GM06990 (cell line): ENCODE results near the gene CCDC34.

Source experiments
- DNase-seq: peaks from one replicate; pipeline ENCODE4 v3.0.0-alpha.2; 2011; ENCODE audit not compliant: insufficient read length; ENCODE audit errors: extremely low read depth
- H3K27me3 ChIP-seq: replicated peaks from 2 replicates; pipeline ENCODE4 v1.6.0; 2011; ENCODE audit warnings: low read length; ENCODE audit not compliant: control insufficient read depth, insufficient read depth
- H3K36me3 ChIP-seq: 2 replicates; pipeline ENCODE4 v1.5.1; 2011; ENCODE audit warnings: low read length; ENCODE audit not compliant: control insufficient read depth, insufficient read depth
- H3K4me3 ChIP-seq: replicated peaks from 2 replicates; pipeline ENCODE4 v1.5.1; 2011; ENCODE audit warnings: low read depth, mild to moderate bottlenecking, control low read depth, low read length
- TF ChIP-seq, protein P1 (sequence below): IDR thresholded peaks from 2 replicates; pipeline ENCODE4 v1.5.1; 2011; ENCODE audit warnings: low read length, control low read depth, mild to moderate bottlenecking, inconsistent platforms; ENCODE audit not compliant: insufficient read depth, poor library complexity, severe bottlenecking

CCDC34 gene

DNA sequence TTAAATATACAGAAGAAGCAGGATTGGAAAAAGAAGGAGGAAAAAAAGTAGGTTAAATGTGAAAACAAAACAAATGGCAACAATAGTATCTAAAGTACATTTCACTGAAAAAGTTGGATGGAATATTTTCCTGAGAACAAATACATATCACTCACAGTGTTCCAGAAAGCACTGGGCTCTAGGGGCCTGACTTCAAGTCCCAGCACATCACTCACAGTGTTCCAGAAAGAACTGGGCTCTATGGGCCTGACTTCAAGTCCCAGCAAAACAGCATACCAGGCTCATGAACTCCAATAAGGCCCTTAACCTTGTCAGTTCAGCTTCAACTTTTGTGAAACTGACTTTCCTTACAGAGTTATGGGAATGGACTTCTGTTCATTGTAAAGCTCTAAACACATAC is 46.0 kb upstream of the CCDC34 start:
- TF ChIP-seq, protein P1, sequence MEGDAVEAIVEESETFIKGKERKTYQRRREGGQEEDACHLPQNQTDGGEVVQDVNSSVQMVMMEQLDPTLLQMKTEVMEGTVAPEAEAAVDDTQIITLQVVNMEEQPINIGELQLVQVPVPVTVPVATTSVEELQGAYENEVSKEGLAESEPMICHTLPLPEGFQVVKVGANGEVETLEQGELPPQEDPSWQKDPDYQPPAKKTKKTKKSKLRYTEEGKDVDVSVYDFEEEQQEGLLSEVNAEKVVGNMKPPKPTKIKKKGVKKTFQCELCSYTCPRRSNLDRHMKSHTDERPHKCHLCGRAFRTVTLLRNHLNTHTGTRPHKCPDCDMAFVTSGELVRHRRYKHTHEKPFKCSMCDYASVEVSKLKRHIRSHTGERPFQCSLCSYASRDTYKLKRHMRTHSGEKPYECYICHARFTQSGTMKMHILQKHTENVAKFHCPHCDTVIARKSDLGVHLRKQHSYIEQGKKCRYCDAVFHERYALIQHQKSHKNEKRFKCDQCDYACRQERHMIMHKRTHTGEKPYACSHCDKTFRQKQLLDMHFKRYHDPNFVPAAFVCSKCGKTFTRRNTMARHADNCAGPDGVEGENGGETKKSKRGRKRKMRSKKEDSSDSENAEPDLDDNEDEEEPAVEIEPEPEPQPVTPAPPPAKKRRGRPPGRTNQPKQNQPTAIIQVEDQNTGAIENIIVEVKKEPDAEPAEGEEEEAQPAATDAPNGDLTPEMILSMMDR = no peak
- Histone ChIP-seq H3K27me3 (no peaks in the 10 kb centered on the region; the same call in 1 of the 2 replicates), H3K4me3 (no peak overlapping the region), H3K36me3 (no peaks in the 10 kb centered on the region)
- DNase-seq = no peak

DNA sequence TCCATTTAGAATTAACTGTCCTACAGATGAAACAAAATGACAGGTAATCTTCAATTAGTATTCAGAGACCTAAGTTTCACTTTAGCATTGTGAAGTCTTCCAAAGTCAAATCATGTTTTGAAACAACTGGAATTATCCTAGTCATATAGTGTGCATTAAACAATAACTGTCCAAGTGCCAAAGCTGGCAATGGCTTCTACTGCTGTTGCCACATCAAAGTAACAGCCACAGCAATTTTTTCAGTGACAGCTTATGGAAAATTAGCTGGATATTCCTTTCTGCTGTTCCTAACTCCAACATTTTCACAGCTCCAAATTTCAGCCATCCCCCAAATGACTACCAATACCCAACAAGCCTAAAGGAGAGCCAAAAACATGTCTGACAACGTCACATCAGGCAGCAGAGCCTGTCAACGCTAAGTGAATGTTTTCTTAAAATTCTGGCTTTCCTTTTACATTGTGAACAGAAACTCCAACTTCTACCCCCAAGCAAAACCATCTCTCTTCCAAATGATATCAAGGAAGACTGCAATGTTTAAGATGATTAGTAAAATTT is 45.3 kb upstream of the CCDC34 start:
- H3K4me3 ChIP-seq = no peak overlapping the region
- no peaks in the 10 kb centered on the region; the same call in 1 of the 2 replicates for H3K27me3 ChIP-seq
- TF ChIP-seq, protein P1 = no peak
- no peak for DNase-seq
- no peaks in the 10 kb centered on the region for H3K36me3 ChIP-seq

DNA sequence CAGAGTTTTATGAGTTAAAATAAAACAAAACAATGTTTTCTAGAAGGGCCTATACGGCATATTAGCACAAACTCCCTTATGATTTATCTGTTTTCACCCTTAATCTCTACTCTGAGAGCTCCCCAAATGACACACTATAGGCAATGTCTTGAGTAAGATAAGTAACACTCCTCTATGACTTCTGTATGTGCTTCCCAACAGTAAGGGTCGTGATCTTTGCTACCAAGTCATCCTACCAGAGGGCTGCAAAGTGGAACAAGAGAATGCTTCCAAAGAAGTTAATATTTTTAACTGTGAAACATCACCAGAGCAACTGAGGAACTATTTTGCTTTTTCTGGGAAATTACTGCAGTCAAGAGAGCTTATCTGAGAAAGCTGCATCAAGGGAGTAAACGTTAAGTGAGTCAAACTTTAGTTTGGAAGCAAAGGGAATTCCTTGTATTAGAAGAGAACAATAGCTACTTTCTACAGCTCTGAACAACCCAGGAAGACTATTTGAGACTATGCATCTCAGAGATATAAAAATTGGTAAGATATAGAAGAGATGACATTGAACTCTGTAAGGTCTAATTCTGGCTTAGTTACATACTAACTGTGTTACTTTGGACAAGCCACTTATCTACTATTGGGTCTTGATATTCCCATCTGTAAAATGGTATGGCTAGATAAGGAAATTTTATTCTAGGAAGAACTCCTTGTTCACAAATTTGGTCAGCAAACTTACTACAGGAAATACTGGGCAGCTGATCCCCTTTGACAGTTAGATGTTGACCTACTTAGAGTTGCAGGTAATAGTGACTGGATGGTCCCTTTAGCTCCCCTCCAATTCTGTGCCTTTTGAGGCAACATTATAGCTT is 43.7 kb upstream of the CCDC34 start:
- no peaks in the 10 kb centered on the region; the same call in 1 of the 2 replicates for H3K27me3 ChIP-seq
- TF ChIP-seq, protein P1 = no peak
- no peaks in the 10 kb centered on the region for H3K36me3 ChIP-seq
- no peak overlapping the region for H3K4me3 ChIP-seq
- DNase-seq = no peak

GRCh38 chr11:27405134-27405533 is 42.1 kb upstream of the CCDC34 start:
- H3K4me3 ChIP-seq = no peak overlapping the region
- no peaks in the 10 kb centered on the region; the same call in 1 of the 2 replicates for H3K27me3 ChIP-seq
- TF ChIP-seq, protein P1 = no peak
- DNase-seq = no peak
- H3K36me3 ChIP-seq = no peaks in the 10 kb centered on the region

GRCh38 chr11:27404427-27404826 is 41.4 kb upstream of the CCDC34 start:
- H3K4me3 ChIP-seq = no peak overlapping the region
- no peak for DNase-seq
- no peaks in the 10 kb centered on the region for H3K36me3 ChIP-seq

More at GRCh38 chr11:27404427-27404826, 41.4 kb upstream of the CCDC34 start:
- no peaks in the 10 kb centered on the region; the same call in 1 of the 2 replicates for H3K27me3 ChIP-seq
- TF ChIP-seq, protein P1 = no peak
